Mononuclear cell (primary cell): ENCODE results near the gene CACNA1D. TPM values are rescaled to one million over a fixed set of nuclear protein-coding genes. Genes with fewer than 3 reads are reported as not detected.

Source experiments
- H3K27me3 ChIP-seq: 2 replicates; pipeline ENCODE4 v1.6.0; 2011; ENCODE audit warnings: low read length, control low read depth; ENCODE audit not compliant: insufficient read depth
- H3K4me1 ChIP-seq: 2 replicates; pipeline ENCODE4 v1.5.1; 2011; ENCODE audit warnings: mild to moderate bottlenecking, low read length, control low read depth; ENCODE audit not compliant: insufficient read depth
- H3K4me3 ChIP-seq: 2 replicates; pipeline ENCODE4 v1.5.1; 2011; ENCODE audit warnings: mild to moderate bottlenecking, low read length, moderate library complexity
- H3K9me3 ChIP-seq: 2 replicates; pipeline ENCODE4 v1.5.1; 2011; ENCODE audit warnings: low read depth, mild to moderate bottlenecking, control low read depth, low read length
- total RNA-seq: library from RNA; depleted of rRNA; stranded (reverse); fragments of >200 nt; gene quantifications from one replicate; pipeline ENCODE4 v1.2.3, GENCODE V29; 2012

Gene CACNA1D
- total RNA-seq, 1 donor: 0.84 TPM

DNA sequence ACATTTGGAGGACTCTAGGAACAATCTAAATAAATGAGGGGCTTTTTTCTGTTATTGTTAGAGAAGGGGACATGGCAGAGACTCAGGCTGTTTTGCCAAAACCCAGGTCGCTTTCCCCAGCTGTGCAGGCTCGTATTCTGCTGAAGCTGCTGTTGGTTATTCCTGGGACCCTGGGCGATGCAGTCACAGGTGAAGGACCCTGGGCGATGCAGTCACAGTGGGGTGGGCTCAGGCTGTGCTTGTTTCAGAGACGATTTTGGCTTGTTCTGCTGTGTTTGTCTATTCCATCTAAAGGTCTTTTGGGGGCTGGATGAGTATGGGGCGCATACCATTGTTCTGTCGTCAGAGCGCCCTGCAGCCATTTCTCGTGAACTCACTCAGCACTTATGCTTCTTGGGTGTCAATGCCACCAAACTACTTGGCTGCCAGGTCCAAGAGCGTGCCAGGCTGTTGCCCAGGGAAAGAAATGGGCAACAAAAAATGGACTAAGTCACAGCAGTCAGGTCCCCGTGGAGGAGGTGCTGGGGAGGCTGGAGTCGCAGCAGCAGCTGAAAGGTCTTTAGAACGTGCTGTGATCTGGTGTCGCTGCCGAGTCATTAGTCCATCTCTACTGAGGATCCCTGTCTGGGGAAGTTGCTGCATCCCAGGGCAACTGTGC is 200.4 kb downstream of the CACNA1D start:
- H3K27me3 ChIP-seq: no peaks in the 10 kb centered on the region
- H3K4me3 ChIP-seq: no peak overlapping the region
- no peaks in the 10 kb centered on the region for H3K9me3 ChIP-seq
- H3K4me1 ChIP-seq: peaks cover 4% of the 10 kb centered on the region

DNA sequence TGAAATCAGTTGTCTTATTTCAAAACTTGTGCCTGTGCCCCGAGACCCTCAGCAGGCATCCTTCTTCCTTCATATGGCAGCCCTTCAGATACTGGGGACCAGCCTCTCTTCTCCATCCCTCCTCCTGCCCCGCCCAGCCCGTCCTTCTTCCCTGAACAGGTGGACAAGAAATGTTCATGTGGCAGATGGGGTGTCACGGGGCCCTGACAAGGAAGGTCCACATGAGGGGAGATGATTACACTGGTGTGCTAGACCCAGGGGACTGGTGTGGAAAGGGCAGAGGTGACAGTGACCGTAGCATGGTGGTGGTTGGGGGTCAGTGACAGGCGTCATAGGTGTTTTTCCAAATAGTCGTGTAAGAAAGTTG is 200.9 kb downstream of the CACNA1D start:
- Histone ChIP-seq H3K4me3 (no peak overlapping the region), H3K27me3 (no peaks in the 10 kb centered on the region), H3K9me3 (no peaks in the 10 kb centered on the region), H3K4me1 (peaks cover 4% of the 10 kb centered on the region)

DNA sequence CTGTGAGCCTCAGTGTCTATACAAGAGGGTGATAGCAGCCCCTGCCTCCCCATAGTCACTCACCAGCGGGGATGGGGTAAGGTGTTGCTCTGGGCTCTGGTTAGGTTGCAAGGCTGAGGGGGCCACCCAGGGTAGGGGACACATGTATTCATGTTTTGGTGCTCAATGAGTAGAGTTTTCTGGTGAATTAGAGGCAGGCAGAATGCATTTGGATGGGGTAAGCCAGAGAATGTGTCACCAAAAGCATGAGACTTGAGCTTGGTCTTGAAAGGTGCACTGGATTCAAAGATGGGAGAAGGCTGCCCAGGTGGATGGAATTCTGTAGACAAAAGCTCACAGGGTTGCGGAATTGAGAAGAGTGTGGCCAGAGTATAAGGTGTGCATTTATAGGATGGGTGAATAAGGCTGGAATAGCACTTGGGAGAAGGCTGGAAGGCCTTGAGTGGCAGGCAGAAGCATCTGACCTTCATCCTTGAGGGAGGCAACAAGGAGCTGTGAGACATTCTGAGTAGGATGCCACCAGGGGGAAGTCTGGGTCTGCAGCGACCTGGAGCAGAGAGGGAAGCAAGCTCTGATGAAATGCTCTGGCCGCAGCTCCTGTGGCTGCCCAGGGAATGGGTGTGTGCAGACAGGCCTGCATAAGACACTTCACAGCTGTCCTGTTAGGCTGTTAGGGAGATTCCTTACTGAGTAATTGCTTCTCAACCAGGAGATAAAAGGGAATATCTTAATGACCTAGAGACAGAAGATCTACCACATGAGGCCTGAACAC is 202.2 kb downstream of the CACNA1D start:
- Histone ChIP-seq H3K9me3 (no peaks in the 10 kb centered on the region), H3K4me1 (peaks cover 4% of the 10 kb centered on the region), H3K4me3 (no peak overlapping the region), H3K27me3 (no peaks in the 10 kb centered on the region)

DNA sequence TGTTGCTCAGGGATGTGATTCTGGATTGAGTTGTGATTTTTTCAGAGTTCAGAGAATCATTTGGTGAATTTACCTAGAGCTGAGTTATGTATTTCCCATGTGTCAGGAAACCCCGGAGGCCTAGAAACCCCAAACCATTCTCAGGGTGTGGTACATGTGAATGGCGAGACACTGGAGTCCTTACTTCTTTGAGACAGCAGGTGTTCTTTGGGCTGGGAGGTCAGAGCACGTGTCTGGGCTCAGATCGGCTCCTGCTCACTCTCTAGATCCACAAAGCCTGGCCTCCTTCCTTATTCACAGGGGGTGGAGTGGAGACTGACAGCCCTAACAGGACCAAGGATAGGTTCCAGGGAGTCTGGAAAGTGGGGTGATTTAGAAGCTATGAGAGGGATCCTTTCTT is 206.0 kb downstream of the CACNA1D start:
- Histone ChIP-seq H3K27me3 (no peaks in the 10 kb centered on the region), H3K4me3 (no peak overlapping the region), H3K4me1 (peaks cover 4% of the 10 kb centered on the region), H3K9me3 (no peaks in the 10 kb centered on the region)

DNA sequence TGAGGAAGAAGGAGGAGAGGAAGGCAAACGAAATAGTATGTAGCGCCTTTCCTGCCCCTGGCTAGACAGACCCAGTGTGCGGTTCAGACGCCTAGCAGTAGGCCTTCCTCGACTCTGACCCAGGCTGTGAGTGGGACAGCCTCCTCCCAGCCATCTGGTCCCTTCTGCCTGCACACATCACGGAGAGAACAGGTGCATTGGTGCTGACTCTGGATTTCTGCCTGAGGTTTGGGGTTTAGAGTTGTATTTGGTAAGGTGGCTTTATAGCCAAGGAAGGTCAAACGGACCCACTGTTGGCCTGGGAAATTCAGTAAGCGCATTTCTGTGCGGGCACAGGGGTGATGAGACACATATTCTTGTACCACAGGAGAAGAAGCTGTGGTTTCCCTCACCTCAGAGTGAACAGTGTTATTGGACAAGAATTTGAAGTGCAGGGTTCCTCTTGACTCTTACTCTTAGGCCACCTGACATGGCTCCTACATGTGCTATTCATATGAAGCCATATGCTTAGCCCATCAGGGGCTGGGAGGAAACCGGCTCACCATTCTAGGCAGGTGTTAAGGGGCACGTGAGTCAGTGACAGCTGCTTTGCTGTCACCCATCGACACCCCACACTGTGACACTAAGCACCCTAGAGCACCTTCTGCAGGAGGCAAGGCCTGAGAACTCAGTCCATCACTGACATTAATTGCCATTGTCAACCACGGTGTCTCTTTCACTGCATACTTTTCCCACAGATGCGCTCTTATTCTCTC is 208.5 kb downstream of the CACNA1D start:
- Histone ChIP-seq H3K4me3 (no peak overlapping the region), H3K4me1 (no peaks in the 10 kb centered on the region), H3K27me3 (no peaks in the 10 kb centered on the region), H3K9me3 (no peaks in the 10 kb centered on the region)

DNA sequence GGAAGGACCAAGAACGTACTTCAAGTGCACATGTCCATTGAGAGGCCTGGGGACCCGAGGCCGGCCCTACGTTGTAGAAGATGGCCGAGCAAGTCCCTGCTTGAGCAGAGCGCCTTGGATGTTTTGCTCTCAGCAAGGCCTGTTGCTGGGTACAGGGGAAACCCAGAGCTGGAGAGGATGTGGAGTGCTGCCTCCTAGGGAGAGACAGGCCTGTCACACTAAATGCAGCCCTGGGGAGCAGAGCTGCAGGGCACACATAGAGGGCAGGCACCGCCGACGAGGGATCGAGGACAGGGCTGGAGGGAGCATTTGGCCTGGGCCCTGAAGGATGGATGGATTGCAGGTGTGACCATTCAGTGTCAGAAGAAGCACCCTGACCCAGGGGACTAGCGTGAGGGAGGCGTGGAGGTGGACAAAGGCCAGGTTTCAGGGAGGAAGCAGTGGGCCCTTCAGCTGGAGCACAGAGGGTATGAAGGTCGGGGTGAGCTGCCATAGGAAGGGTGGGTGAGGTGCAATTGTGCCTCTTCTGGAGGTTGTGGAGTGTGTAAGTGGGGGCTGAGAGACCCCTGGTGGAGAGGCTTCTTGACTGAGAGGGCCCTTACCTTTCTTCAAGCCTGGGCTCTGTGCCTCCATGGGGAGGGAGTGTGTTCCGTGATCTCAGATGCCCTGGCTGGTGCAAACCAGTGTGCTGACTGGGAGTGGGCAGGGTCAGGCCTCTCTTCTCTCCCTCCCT is 209.4 kb downstream of the CACNA1D start:
- Histone ChIP-seq H3K27me3 (no peaks in the 10 kb centered on the region), H3K9me3 (no peaks in the 10 kb centered on the region), H3K4me1 (no peaks in the 10 kb centered on the region), H3K4me3 (no peak overlapping the region)

DNA sequence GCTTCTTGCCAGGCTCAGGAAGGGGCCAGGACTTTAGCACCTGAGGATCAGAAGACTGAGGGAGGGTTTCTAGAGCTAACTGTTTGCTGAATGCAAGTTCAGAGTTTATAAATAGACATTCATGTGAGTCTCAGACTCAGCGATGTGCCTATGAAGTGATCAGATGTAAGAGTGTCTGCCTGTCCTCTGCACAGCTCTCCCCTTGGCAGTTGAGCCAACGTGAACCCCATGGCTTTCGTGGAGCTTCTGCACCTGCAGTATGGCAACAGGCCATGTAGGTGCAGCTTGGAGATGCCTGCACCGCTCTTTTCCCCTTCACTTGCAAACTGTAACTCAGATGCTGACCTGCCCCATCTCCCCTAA is 209.9 kb downstream of the CACNA1D start:
- Histone ChIP-seq H3K4me3 (no peak overlapping the region), H3K9me3 (no peaks in the 10 kb centered on the region), H3K4me1 (no peaks in the 10 kb centered on the region), H3K27me3 (no peaks in the 10 kb centered on the region)

DNA sequence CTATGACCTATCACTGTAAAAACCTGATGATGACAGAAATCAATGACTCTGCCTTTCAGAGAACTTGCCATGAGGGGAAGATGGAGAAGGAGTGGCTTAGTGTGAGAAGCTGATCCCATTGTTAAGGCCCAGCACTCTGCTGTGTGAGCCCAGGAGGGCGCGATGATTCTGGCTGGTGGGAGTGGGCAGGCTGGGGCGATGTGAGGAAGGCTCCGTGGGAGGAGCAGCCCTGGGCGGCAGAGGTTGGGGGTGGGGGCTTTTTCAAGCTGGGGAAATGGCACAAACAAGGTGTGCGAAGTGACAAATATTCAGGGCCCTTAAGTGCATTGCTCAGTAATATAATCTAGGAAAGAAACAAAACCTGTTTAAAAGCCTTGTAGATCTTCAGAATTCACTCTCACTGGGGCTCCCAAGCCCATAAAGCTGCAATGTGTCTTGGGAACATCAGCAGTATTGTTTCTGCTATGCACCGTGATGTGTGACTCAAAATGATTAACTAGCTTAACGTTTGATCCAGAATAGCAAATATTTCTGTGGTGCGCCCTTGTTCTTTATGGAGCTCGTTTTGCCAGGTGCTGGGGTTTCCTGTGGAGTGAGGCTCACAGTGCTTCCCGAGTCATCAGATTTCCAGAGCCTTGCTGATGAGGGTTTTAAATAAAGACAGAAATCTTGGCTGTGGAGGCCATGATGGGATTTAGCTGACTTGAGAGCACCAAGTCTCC is 210.8 kb downstream of the CACNA1D start:
- Histone ChIP-seq H3K9me3 (no peaks in the 10 kb centered on the region), H3K27me3 (no peaks in the 10 kb centered on the region), H3K4me3 (no peak overlapping the region), H3K4me1 (peaks cover 5% of the 10 kb centered on the region)

DNA sequence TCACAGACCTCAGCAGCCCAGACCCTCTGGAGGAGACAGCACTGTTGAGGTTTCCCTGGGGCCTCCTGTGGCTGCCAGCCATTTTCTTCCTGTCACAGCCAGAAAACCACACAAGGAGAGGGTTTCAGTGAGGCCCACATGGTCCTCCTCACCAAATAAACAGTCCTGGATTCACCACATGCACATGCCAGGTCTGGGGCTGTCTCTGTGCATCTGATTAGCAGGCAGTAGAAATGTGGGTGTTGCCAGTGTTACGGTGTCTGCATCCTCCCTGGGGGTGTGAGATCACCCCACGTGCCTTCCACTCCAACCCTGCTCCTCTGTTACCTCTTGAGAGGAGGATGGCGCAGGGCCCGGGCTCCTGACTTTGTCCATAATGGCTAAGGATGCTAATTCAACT is 211.4 kb downstream of the CACNA1D start:
- Histone ChIP-seq H3K4me3 (no peak overlapping the region), H3K4me1 (peaks cover 6% of the 10 kb centered on the region), H3K27me3 (no peaks in the 10 kb centered on the region), H3K9me3 (no peaks in the 10 kb centered on the region)

DNA sequence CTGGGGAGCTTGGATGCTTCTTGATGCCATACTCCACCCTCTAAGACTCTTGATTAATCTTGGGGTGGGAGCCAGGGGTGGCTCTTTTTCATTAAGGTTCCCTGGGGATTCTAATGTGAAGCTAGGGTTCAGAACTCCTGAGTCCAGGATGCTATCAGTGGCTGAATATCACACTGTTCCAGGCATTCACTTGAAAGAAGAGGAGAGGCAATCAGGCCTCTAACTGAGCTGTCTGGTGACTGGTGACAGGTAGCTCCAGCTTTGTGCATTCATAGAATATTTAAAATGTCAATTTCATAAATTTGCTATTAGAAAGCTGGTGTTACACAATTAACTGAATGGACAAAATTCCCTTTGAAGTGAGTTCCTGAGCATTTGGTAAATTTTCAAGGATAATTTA is 212.8 kb downstream of the CACNA1D start:
- peaks cover 6% of the 10 kb centered on the region for H3K4me1 ChIP-seq
- no peaks in the 10 kb centered on the region for H3K9me3 ChIP-seq
- H3K4me3 ChIP-seq: no peak overlapping the region
- H3K27me3 ChIP-seq: no peaks in the 10 kb centered on the region

DNA sequence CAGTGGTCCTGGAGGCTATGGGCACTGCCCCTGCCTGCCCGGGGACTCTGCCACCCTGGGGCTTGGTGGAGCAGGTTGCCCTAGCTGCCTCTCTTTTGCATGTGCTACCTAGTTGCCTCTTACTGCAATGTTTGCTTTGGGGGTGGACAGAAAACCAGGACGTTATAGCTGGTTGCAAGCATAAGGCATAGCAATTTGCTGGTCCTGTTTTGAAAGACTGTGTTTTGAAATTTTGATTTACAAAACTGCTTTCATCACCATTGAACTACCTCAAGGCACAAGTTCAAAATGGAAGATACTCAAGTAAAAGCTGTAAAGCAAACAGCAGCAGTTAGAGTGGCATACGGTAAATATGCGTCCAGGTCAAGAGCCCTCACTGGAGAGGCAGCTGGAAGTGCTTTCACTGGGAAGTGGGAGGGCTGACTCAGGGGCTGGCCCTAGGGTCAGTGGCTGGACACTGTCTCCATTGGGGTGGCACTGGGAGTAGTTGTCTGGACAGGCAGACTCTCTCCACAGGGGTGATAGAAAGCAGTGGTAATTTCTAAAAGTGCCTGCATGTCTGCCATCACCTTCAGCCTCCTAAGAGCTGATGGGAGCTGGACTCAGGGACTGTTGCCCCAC is 213.7 kb downstream of the CACNA1D start:
- H3K4me1 ChIP-seq: peaks cover 6% of the 10 kb centered on the region
- no peaks in the 10 kb centered on the region for H3K9me3 ChIP-seq
- H3K27me3 ChIP-seq: no peaks in the 10 kb centered on the region
- H3K4me3 ChIP-seq: no peak overlapping the region

DNA sequence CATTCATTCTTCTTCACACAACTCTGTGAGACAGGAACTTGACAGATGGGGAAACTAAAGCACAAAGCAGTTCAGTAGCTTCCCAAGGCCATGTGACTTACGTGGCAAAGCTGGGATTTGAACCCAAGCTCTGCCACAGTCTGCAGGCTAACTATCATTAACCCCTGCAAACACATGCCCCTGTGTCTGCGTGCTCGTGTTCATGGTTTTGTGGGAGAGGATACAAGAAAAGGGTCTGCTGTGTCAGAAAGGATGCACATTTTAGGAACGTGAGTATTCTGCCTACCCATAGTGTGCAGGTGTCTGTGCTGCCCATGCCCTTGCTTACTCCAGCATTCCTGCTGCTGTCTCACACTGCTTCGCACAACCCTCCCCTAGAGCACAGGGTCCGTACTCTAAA is 214.8 kb downstream of the CACNA1D start:
- H3K27me3 ChIP-seq: no peaks in the 10 kb centered on the region
- H3K4me3 ChIP-seq: no peak overlapping the region
- H3K4me1 ChIP-seq: peaks cover 6% of the 10 kb centered on the region
- no peaks in the 10 kb centered on the region for H3K9me3 ChIP-seq

DNA sequence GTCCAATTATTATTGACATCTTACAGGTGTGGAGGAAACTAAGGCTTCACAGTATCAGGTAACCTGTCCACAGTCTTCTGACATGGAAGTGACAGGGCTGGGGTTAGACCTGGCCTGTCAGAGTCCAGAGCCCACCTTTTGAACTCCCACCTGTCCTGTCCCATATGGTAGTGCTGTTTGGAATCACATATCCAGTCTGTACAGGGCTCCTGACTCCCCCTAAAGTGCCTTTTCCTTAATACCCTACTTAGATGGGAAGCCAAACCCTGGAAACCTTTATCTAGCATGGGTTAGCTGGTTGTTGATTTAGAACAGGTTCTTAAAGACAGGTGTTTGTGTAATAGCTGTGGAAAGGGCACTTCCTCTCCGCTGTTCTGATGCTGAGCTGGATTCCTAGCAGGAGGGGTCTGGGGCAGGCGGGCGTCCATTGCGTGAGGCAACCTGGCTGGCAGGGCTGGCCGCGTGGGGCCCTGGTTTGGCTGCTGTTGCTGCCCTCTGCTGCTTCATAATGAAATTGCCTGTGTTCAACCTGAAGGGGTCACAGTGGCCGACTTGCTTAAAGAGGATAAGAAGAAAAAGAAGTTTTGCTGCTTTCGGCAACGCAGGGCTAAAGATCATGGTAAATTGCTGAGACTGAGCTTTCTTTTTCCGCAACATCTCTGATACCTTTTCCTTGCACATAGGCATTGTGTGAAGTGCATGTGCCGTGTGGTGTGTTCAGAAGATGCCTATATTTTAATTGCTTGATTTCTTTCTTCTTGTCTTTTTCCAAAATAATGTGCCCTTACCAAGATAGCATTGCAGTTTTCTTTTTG is 215.7 kb downstream of the CACNA1D start:
- no peaks in the 10 kb centered on the region for H3K27me3 ChIP-seq
- H3K9me3 ChIP-seq: no peaks in the 10 kb centered on the region
- peaks cover 6% of the 10 kb centered on the region for H3K4me1 ChIP-seq
- H3K4me3 ChIP-seq: no peak overlapping the region
